GM19438 (cell line): ENCODE measurements around the gene OPN3.

Experiments
- ATAC-seq: cut with Tn5 transposase; IDR thresholded peaks from one replicate; pipeline ENCODE4 v1.9.1; 2021; ENCODE audit warnings: low read depth; ENCODE audit not compliant: unreplicated experiment

Gene OPN3

GRCh38 chr1:241647658-241648057 is 7.5 kb upstream of the OPN3 start:
- no peak for ATAC-seq

- ATAC-seq: no peak
These were observed 6.0 kb upstream of the OPN3 start for GRCh38 chr1:241646201-241646600.

- no peak for ATAC-seq
These were observed 5.0 kb upstream of the OPN3 start for GRCh38 chr1:241645199-241645598.

- no peak for ATAC-seq
These were observed 4.1 kb upstream of the OPN3 start for GRCh38 chr1:241644259-241644658.

- ATAC-seq: no peak
These were observed 2.4 kb upstream of the OPN3 start for GRCh38 chr1:241642593-241642944.

- ATAC-seq: no peak
These were observed 1.8 kb upstream of the OPN3 start for GRCh38 chr1:241641773-241642592.

- no peak for ATAC-seq
These were observed 876 bp upstream of the OPN3 start for GRCh38 chr1:241640867-241641622.

- ATAC-seq: peak; percentile 52
These were observed 483 bp downstream of the OPN3 start for GRCh38 chr1:241639623-241640148.

GRCh38 chr1:241638909-241639622 is 1.1 kb downstream of the OPN3 start:
- no peak for ATAC-seq

- no peak for ATAC-seq
These were observed 2.0 kb downstream of the OPN3 start for GRCh38 chr1:241638099-241638682.

GRCh38 chr1:241637604-241638003 is 2.6 kb downstream of the OPN3 start:
- ATAC-seq: no peak

GRCh38 chr1:241637046-241637590 is 3.1 kb downstream of the OPN3 start:
- ATAC-seq: no peak

GRCh38 chr1:241636291-241636690 is 3.9 kb downstream of the OPN3 start:
- ATAC-seq: no peak

GRCh38 chr1:241635556-241636152 is 4.5 kb downstream of the OPN3 start:
- ATAC-seq: no peak

- no peak for ATAC-seq
These were observed 7.2 kb downstream of the OPN3 start for GRCh38 chr1:241632987-241633386.

GRCh38 chr1:241631674-241632073 is 8.5 kb downstream of the OPN3 start:
- no peak for ATAC-seq

- no peak for ATAC-seq
These were observed 9.3 kb downstream of the OPN3 start for GRCh38 chr1:241630899-241631298.

- ATAC-seq: no peak
These were observed 9.7 kb downstream of the OPN3 start for GRCh38 chr1:241630476-241630875.

- no peak for ATAC-seq
These were observed 10.2 kb downstream of the OPN3 start for GRCh38 chr1:241630005-241630404.
